Left lung (tissue), 10 donors: ENCODE results near the gene EME1. TPM values are rescaled to one million over a fixed set of nuclear protein-coding genes. Genes with fewer than 3 reads are reported as not detected.
"Not testable (repeated sequence)": the region's sequence is repeated elsewhere in the genome, so short reads cannot be mapped to it uniquely, and the experiment has no call there.

ENCODE experiments used
- ATAC-seq: fragments of 200-7000 bp; cut with Tn5 transposase; one replicate; pipeline ENCODE4 v1.9.1; 2020; ENCODE audit warnings: moderate library complexity
- DNase-seq, 4 donors: peaks; one replicate each; pipeline ENCODE4 v3.0.0-alpha.2; 2013 to 2020
- H3K27ac ChIP-seq, 2 donors: fragments of 200-600 bp; sonication (generic) in 1 of 2; one replicate each; pipeline versions ENCODE4 v1.5.0 to v1.8.0; 2020 to 2021
- H3K27me3 ChIP-seq, 2 donors: fragments of 200-600 bp; sonication (generic) in 1 of 2; one replicate each; pipeline versions ENCODE4 v1.5.0 to v1.8.0; 2020 to 2021
- H3K36me3 ChIP-seq, 2 donors: fragments of 200-600 bp; sonication (generic) in 1 of 2; one replicate each; pipeline versions ENCODE4 v1.5.0 to v1.8.0; 2020 to 2021
- H3K4me1 ChIP-seq, 2 donors: fragments of 200-600 bp; one replicate each; pipeline ENCODE4 v1.8.0; 2021
- H3K4me3 ChIP-seq, 2 donors: fragments of 200-600 bp; sonication (generic) in 1 of 2; one replicate each; pipeline versions ENCODE4 v1.5.0 to v1.8.0; 2020 to 2021; ENCODE audit warnings: mild to moderate bottlenecking in 1 of 2
- H3K9me3 ChIP-seq, 2 donors: fragments of 200-600 bp; sonication (generic) in 1 of 2; one replicate each; pipeline versions ENCODE4 v1.5.0 to v1.8.0; 2020 to 2021
- intact Hi-C, 2 donors: fragments of 100-400 bp; cut with DNase I; formaldehyde crosslinking; loops; one replicate each; pipeline versions ENCODE4 v1.11.2 to v1.14.2; 2022
- polyA plus RNA-seq, 6 donors: library from polyadenylated mRNA; unstranded; fragments of 120-200 nt; gene quantifications; one replicate each; pipeline ENCODE4 v1.2.1, GENCODE V29; 2013; ENCODE audit not compliant: insufficient read length in 6 of 6
- total RNA-seq, 2 donors: library from RNA; stranded (reverse); fragmentation: NEBNext Ultra II Directional; extraction: Animal tissue kit (Norgen Biotek cat#: 25700); gene quantifications; one replicate each; pipeline ENCODE4 v1.2.1, GENCODE V29; 2021
- TF ChIP-seq, protein P1 (sequence below), 2 donors: fragments of 200-600 bp; sonication (generic) in 1 of 2; IDR thresholded peaks; one replicate each; pipeline versions ENCODE4 v1.5.0 to v1.8.0; 2021; ENCODE audit warnings: antibody characterized with exemption in 2 of 2
- donor health status: DM: no; HTN: yes; CAD: no.
- donor health status: DM: no; HTN: no; CAD: no.

Gene EME1
- total and polyA plus RNA-seq, 8 donors = 2.6 to 12.7 (median 10.0) TPM

DNA sequence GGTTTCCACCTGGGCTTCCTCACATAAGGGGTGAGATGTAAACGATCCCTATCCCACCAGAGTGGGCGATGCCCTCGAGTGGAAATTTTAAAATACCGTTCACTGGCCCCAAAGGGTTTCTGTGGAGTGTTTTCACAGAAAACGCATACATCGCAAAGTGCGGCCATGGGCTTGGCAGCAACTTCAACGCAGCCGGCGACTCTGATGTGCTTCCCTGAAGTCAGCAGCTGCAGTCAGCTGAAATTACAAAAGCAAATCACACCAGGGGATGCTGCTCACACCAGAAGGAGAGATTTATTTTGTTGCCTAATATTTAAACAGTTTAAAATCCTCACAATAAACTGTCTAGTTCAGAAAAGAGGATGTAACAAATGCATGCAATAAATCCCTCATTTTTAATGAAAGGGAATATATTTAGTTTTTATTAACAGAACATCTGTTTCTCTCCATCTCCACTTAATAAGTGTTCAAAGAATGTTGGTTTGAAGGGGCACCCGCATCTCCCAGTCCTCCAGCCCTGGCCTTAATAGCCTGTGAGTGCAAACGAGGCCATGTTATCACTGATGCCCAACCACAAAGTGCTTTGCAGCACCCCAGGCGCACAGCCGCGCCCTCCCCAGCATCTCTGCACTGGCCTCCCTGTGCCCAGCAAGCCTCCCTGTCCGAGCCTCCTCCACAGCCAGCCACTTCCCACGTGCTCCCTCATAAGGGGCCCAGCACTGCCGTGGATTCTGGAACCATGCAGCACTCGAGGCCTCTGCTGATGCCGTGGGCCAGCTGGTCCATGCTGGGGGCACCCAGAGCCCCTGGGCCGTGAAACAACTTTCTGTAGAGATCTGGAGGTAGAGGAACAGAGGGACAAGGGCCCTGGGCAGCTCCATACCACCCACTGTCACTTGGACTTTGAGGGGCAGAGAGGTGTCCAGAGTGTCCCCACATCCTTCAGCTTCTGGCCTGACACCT is 44.4 kb upstream of the EME1 start:
- Histone ChIP-seq H3K27me3 (no peaks in the 10 kb centered on the region), H3K4me3 (no peak overlapping the region), H3K4me1 (no peaks in the 10 kb centered on the region), H3K27ac (no peak overlapping the region), H3K36me3 (no peaks in the 10 kb centered on the region), H3K9me3 (no peaks in the 10 kb centered on the region)
- DNase-seq (peak in 2 of 4 donors; percentile 71 to 82), ATAC-seq (no peak)
- TF ChIP-seq, protein P1, sequence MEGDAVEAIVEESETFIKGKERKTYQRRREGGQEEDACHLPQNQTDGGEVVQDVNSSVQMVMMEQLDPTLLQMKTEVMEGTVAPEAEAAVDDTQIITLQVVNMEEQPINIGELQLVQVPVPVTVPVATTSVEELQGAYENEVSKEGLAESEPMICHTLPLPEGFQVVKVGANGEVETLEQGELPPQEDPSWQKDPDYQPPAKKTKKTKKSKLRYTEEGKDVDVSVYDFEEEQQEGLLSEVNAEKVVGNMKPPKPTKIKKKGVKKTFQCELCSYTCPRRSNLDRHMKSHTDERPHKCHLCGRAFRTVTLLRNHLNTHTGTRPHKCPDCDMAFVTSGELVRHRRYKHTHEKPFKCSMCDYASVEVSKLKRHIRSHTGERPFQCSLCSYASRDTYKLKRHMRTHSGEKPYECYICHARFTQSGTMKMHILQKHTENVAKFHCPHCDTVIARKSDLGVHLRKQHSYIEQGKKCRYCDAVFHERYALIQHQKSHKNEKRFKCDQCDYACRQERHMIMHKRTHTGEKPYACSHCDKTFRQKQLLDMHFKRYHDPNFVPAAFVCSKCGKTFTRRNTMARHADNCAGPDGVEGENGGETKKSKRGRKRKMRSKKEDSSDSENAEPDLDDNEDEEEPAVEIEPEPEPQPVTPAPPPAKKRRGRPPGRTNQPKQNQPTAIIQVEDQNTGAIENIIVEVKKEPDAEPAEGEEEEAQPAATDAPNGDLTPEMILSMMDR (IDR thresholded peaks at IDR 0.05) = no peak
- intact Hi-C loops = no loop called here

DNA sequence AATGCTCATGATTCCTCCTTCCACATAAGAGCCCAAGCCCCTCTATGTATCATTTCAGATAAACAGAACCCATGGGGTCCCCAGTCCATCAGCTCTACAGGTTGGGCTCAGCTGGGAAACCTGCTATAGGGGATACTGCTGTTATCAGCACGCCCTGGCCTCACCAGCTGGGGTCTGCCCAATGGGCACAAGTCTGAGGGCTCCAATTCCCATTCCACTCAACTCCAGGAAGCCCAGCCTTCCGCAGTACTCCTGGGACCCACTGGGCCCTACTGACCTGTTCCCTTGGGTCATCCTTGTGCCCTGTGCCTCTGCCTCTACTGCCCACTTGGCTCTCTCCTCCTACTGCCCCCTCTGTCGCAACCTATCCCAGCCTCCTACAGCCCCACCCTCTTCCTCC is 43.3 kb upstream of the EME1 start:
- Histone ChIP-seq H3K36me3 (no peaks in the 10 kb centered on the region), H3K9me3 (no peaks in the 10 kb centered on the region), H3K27me3 (peaks cover 0 to 2% of the 10 kb centered on the region in 2 donors), H3K4me1 (no peaks in the 10 kb centered on the region), H3K27ac (no peak overlapping the region), H3K4me3 (no peak overlapping the region)
- TF ChIP-seq, protein P1 (IDR thresholded peaks at IDR 0.05) = no peak
- intact Hi-C loops = no loop called here
- DNase-seq (no peak), ATAC-seq (no peak)

DNA sequence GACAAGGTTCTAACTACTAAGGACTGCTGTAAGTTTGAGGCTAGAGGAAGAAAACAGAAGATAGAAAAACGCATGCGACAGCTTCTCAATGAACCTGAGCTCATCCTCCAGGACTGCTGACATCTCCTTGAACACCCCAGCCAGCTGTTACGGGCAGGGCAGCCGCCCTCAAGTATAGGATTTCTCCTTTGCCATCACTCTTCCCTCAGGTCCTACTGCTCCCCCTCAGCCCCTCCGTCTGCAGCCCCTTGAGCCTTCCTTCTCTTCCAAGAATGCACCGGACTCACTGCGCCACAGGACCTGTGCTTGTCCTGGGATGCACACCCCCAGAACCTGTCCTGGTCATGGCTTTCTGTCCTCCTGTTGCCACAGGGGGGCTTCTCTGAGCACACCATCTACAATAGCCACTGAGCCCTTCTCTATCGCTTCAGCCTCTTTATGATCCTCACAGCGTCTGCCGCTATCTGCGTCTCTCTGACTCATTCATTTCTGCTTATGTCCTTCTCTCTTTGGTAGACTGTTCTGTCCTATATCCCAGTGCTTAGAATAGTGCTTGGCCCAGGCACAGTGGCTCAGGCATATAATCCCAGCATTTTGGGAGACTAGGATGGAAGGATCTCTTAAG is 42.8 kb upstream of the EME1 start:
- Histone ChIP-seq H3K27ac (no peak overlapping the region), H3K27me3 (peaks cover 0 to 4% of the 10 kb centered on the region in 2 donors), H3K36me3 (no peaks in the 10 kb centered on the region), H3K4me3 (no peak overlapping the region), H3K4me1 (no peaks in the 10 kb centered on the region), H3K9me3 (no peaks in the 10 kb centered on the region)
- intact Hi-C loops = no loop called here
- DNase-seq (no peak), ATAC-seq (no peak)
- TF ChIP-seq, protein P1 (IDR thresholded peaks at IDR 0.05) = no peak

DNA sequence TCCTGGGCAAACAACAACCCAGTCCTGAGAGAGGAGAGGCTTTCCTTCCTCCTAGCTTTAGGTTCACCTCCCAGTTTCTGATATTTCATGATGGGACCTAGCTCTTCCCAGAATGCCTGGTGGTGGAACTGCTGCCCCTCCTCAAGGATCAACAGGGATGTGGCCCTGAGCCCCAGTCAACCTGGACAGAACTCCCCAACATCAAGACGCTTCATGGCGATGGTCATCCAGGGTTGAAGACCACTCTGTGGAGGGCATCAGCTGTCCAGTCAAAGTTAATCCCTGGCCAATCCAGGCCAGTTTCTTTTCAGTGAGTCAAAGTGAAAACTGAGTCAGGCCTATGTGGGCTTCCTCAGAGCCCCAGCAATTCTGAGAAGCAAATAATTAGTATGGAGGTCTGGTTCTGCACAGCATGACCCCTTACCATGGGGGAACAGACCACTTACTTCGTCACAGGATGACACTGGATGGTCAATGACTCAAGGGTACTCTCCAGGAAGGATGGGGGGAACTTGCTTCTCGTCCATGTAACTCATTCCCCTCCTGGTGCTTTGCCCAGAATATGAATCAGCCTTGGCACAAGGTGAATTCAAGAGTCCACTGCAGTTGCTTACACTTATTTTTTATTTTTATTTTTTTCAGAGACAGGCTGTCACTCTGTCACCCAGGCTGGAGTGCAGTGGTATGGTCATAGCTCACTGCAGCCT is 41.8 kb upstream of the EME1 start:
- TF ChIP-seq, protein P1 (IDR thresholded peaks at IDR 0.05) = no peak
- peaks cover 0 to 4% of the 10 kb centered on the region in 2 donors for H3K27me3 ChIP-seq
- no peak overlapping the region for H3K27ac ChIP-seq
- ATAC-seq (no peak), DNase-seq (no peak)
- no peaks in the 10 kb centered on the region for H3K36me3 ChIP-seq
- no peaks in the 10 kb centered on the region for H3K4me1 ChIP-seq
- intact Hi-C loops = no loop called here
- no peaks in the 10 kb centered on the region for H3K9me3 ChIP-seq
- H3K4me3 ChIP-seq = no peak overlapping the region

DNA sequence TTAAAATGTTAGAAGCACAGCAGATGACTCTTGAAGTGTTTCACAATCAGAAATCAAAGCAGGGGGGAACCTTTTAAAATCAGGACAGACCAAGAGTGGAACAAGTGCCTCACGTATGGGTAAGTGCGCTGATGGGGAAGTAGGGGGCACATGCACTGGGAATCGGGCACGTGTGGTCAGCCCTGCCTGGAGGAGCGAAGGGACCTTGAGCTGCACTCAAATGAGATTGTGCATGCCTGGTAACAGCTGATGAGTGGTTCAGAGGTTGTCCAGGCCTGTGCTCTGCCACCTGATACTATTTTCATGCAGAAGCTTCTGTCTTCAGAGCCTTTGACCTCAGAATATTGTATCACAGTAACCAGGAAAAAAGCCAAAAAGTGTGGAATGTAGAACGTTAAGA is 40.8 kb upstream of the EME1 start:
- H3K27me3 ChIP-seq = peaks cover 0 to 4% of the 10 kb centered on the region in 2 donors
- DNase-seq = no peak
- intact Hi-C loops = no loop called here
- TF ChIP-seq, protein P1 (IDR thresholded peaks at IDR 0.05) = no peak
- H3K4me1 ChIP-seq = no peaks in the 10 kb centered on the region
- H3K9me3 ChIP-seq = no peaks in the 10 kb centered on the region
- H3K27ac ChIP-seq = no peak overlapping the region
- H3K36me3 ChIP-seq = no peaks in the 10 kb centered on the region
- ATAC-seq = no peak
- no peak overlapping the region for H3K4me3 ChIP-seq

DNA sequence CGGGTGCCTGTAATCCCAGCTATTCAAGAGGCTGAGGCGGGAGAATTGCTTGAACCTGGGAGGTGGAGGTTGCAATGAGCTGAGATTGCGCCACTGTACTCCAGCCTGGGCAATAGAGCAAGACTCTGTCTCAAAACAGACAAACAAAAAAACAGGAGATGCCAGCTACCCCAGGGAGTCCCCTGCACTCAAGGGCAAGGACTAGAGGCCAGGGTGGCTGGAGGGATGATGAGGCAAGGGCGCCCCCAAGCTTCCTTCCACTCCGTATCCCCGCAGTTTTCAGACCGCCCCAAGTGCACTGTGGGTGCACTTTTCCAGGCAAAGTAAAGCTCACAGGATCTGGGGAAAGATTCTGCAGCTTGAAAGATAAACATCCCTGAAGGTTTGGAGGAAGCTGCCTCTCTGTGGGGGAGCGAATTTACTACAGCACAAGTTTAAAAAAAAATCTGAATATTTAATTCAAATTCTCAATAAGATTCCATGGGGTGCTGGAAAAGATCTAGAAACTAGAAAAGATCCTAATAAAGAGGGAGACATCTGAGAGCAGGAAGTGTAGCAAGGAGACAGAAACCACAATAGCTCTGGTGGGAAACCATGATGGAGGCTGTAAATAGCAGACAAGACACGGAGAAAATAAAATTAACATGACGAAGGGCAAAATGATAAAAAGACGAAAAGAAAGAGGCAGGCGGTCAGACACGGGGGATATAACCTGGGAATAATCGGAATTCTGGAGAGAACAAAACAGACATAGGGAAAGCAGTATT is 39.6 kb upstream of the EME1 start:
- DNase-seq, H3K36me3 ChIP-seq, H3K9me3 ChIP-seq, H3K27me3 ChIP-seq, ATAC-seq, intact Hi-C loops, H3K4me1 ChIP-seq, H3K4me3 ChIP-seq, H3K27ac ChIP-seq: not testable (repeated sequence)
